GM12878 (cell line): Measurements from ENCODE around the gene PGLYRP2. TPM values are rescaled to one million over a fixed set of nuclear protein-coding genes. Genes with fewer than 3 reads are reported as not detected.

Experiments used
- ATAC-seq: fragments of 200-7000 bp; cut with Tn5 transposase; 3 replicates; pipeline ENCODE4 v1.9.1; 2020; ENCODE audit warnings: mild to moderate bottlenecking, moderate library complexity
- BruUV-seq: library from RNA; stranded (reverse); fragments of 400-500 nt; replicated peaks from 2 replicates; lab custom pipeline; 2021; lab: Mats Ljungman, UMichigan
- CTCF ChIA-PET: fragments of 300-600 bp; sonication (Branson Sonifier 250); formaldehyde crosslinking; extraction: SDS; loops from one replicate; lab custom pipeline; 2021; ENCODE audit warnings: inconsistent platforms; lab: Yijun Ruan, JAX
- POLR2A ChIA-PET: fragments of 350-600 bp; formaldehyde crosslinking; extraction: SDS; loops from one replicate; lab custom pipeline; 2021; ENCODE audit warnings: inconsistent platforms; lab: Charles Lee
- RAD21 ChIA-PET: fragments of 300-600 bp; sonication (Branson Sonifier 250); formaldehyde crosslinking; loops from one replicate; lab custom pipeline; 2023; ENCODE audit warnings: antibody characterized with exemption; ENCODE audit not compliant: unreplicated experiment; lab: Charles Lee
- SMC1A ChIA-PET: fragments of 300-600 bp; sonication (Branson Sonifier 250); formaldehyde crosslinking; loops from one replicate; lab custom pipeline; 2023; ENCODE audit not compliant: unreplicated experiment, uncharacterized antibody; lab: Charles Lee
- DNase-seq: peaks from one replicate; pipeline ENCODE4 v3.0.0-alpha.2; 2011; ENCODE audit warnings: low read depth, low spot score
- FAIRE-seq: peaks from 3 replicates; lab custom pipeline; 2011; peaks lifted over from hg19 to GRCh38; lab: Jason Lieb, UNC
- H2AFZ ChIP-seq: 2 replicates; pipeline ENCODE4 v1.6.0; 2011; ENCODE audit warnings: low read depth, low read length, control low read depth; ENCODE audit not compliant: control insufficient read depth
- H3K27ac ChIP-seq: 2 replicates; pipeline ENCODE4 v1.5.1; 2011; ENCODE audit warnings: control low read depth; ENCODE audit not compliant: control insufficient read depth, insufficient read depth
- H3K27me3 ChIP-seq, 2 experiments: replicated peaks in 1 of 2; 2 replicates each; pipeline versions ENCODE4 v1.6.0 to v1.6.1; 2011; ENCODE audit warnings: low read length in 1 of 2; ENCODE audit not compliant: control insufficient read depth in 2 of 2, insufficient read depth in 2 of 2
- H3K36me3 ChIP-seq, 2 experiments: 2 replicates each; pipeline ENCODE4 v1.5.1; 2011; ENCODE audit warnings: low read length in 1 of 2; ENCODE audit not compliant: control insufficient read depth in 2 of 2, insufficient read depth in 2 of 2
- H3K4me1 ChIP-seq: 2 replicates; pipeline ENCODE4 v1.6.1; 2011; ENCODE audit warnings: mild to moderate bottlenecking, low read length, moderate library complexity, mixed read lengths; ENCODE audit not compliant: control insufficient read depth, insufficient read depth
- H3K4me2 ChIP-seq: 2 replicates; pipeline ENCODE4 v1.6.0; 2011; ENCODE audit warnings: control low read depth; ENCODE audit not compliant: control insufficient read depth, insufficient read depth
- H3K4me3 ChIP-seq: fragments of 200-600 bp; sonication (generic); 2 replicates; pipeline ENCODE4 v1.5.1; 2016
- H3K79me2 ChIP-seq: 2 replicates; pipeline ENCODE4 v1.6.0; 2011; ENCODE audit warnings: low read length; ENCODE audit not compliant: control insufficient read depth, insufficient read depth
- H3K9ac ChIP-seq: 2 replicates; pipeline ENCODE4 v1.8.0; 2011; ENCODE audit warnings: low read length, control low read depth, mixed read lengths; ENCODE audit not compliant: control insufficient read depth, insufficient read depth
- H3K9me3 ChIP-seq: replicated peaks from 3 replicates; pipeline ENCODE4 v1.5.1; 2011; ENCODE audit warnings: mild to moderate bottlenecking, low read length; ENCODE audit not compliant: control insufficient read depth, insufficient read depth
- H4K20me1 ChIP-seq: 2 replicates; pipeline ENCODE4 v1.6.0; 2011; ENCODE audit not compliant: control insufficient read depth, insufficient read depth
- ATF7 ChIP-seq: fragments of 450-650 bp; IDR thresholded peaks from 2 replicates; pipeline ENCODE4 v1.6.1; 2016; ENCODE audit warnings: low read depth, mild to moderate bottlenecking
- BACH1 ChIP-seq: fragments of 450-650 bp; IDR thresholded peaks from 2 replicates; pipeline ENCODE4 v1.6.1; 2017; ENCODE audit warnings: mild to moderate bottlenecking, borderline replicate concordance
- EED ChIP-seq: sonication (generic); IDR thresholded peaks from 2 replicates; pipeline ENCODE4 v1.6.1; 2016; ENCODE audit warnings: antibody characterized with exemption, low read depth
- HDAC2 ChIP-seq: fragments of 200-600 bp; sonication (generic); IDR thresholded peaks from 2 replicates; pipeline ENCODE4 v1.6.1; 2017
- IKZF1 ChIP-seq: fragments of 450-650 bp; conservative IDR thresholded peaks from 2 replicates; pipeline ENCODE4 v1.6.1; 2017; ENCODE audit warnings: antibody characterized with exemption, mild to moderate bottlenecking
- IRF5 ChIP-seq: fragments of 450-650 bp; IDR thresholded peaks from 2 replicates; pipeline ENCODE4 v1.6.1; 2017; ENCODE audit warnings: borderline replicate concordance
- MYB ChIP-seq: fragments of 150-350 bp; IDR thresholded peaks from 2 replicates; pipeline ENCODE4 v1.6.1; 2014; ENCODE audit warnings: mild to moderate bottlenecking, low read depth, low read length, borderline replicate concordance
- MYC ChIP-seq: IDR thresholded peaks from 2 replicates; pipeline ENCODE4 v1.6.1; 2011; ENCODE audit warnings: mild to moderate bottlenecking, low read length, moderate library complexity, inconsistent platforms; ENCODE audit not compliant: insufficient read depth, insufficient replicate concordance, insufficient read length, severe bottlenecking
- NFIC ChIP-seq: IDR thresholded peaks from 2 replicates; pipeline ENCODE4 v1.6.1; 2012; ENCODE audit warnings: low read depth, mild to moderate bottlenecking, inconsistent platforms, low read length, moderate library complexity
- NFYB ChIP-seq: IDR thresholded peaks from 2 replicates; pipeline ENCODE4 v1.6.1; 2011; ENCODE audit warnings: low read depth, mild to moderate bottlenecking, low read length, improper control_type of control experiment, moderate library complexity; ENCODE audit not compliant: insufficient read depth
- NR2C2 ChIP-seq: IDR thresholded peaks from 2 replicates; pipeline ENCODE4 v1.6.1; 2011; ENCODE audit warnings: borderline replicate concordance, low read depth; ENCODE audit not compliant: control insufficient read depth, insufficient read length
- PAX8 ChIP-seq: fragments of 450-650 bp; IDR thresholded peaks from 2 replicates; pipeline ENCODE4 v1.6.1; 2017; ENCODE audit warnings: mild to moderate bottlenecking, moderate library complexity
- RB1 ChIP-seq: fragments of 450-650 bp; formaldehyde crosslinking; IDR thresholded peaks from 2 replicates; pipeline ENCODE4 v1.6.1; 2017; ENCODE audit warnings: mild to moderate bottlenecking, borderline replicate concordance
- RUNX3 ChIP-seq: IDR thresholded peaks from 2 replicates; pipeline ENCODE4 v1.6.1; 2012; ENCODE audit warnings: low read length, inconsistent platforms
- SMAD1 ChIP-seq: fragments of 450-650 bp; IDR thresholded peaks from 2 replicates; pipeline ENCODE4 v1.6.1; 2018; ENCODE audit warnings: mild to moderate bottlenecking, low read depth; ENCODE audit not compliant: partially characterized antibody
- TAF1 ChIP-seq: IDR thresholded peaks from 2 replicates; pipeline ENCODE4 v1.6.1; 2011; ENCODE audit warnings: mild to moderate bottlenecking, low read depth, low read length, borderline replicate concordance
- ZBTB11 ChIP-seq: fragments of 450-650 bp; formaldehyde crosslinking; IDR thresholded peaks from 2 replicates; pipeline ENCODE4 v1.5.0; 2022; ENCODE audit warnings: mild to moderate bottlenecking, missing genetic modification characterization
- WGBS: methylation state at CpG from one replicate; pipeline ENCODE4 v1.1.6; 2016; ENCODE audit warnings: low lambda C conversion rate; ENCODE audit not compliant: insufficient replicate concordance, insufficient coverage; ENCODE audit errors: missing lambda C conversion rate; 5-methylcytosine and 5-hydroxymethylcytosine counted together
- in situ Hi-C: fragments of 300-500 bp; cut with MboI; formaldehyde crosslinking; loops from 9 replicates; pipeline ENCODE4 v1.14.3; 2018; ENCODE audit warnings: mixed read lengths
- intact Hi-C: fragments of 100-400 bp; cut with micrococcal nuclease; formaldehyde crosslinking; loops from one replicate; pipeline ENCODE4 v1.14.2; 2022; ENCODE audit not compliant: unreplicated experiment
- polyA plus RNA-seq, 11 experiments: library from polyadenylated mRNA; depleted of rRNA in 4 of 11; unstranded in 6 of 11; stranded (reverse) in 5 of 11; fragments of >200 nt; fragmentation: Nextera tagmentation in 4 of 11; fragmentation: Illumina TruSeq in 1 of 11; extraction: Ambion mirVana in 4 of 11; extraction: Trizol in 1 of 11; gene quantifications; 1 replicate in 1 of 11; 2 replicates in 10 of 11; pipeline versions ENCODE4 v1.2.1 to v1.2.3, GENCODE V29; 2011 to 2016; ENCODE audit warnings: inconsistent platforms in 2 of 11, missing spikeins in 2 of 11, low read depth in 1 of 11
- total RNA-seq, 4 experiments: library from RNA; depleted of rRNA in 3 of 4; stranded (reverse); fragments of >200 nt in 3 of 4; fragmentation: Illumina TruSeq in 1 of 4; extraction: Trizol in 1 of 4; gene quantifications; 2 replicates each; pipeline versions ENCODE4 v1.2.1 to v1.2.3, GENCODE V29; 2013 to 2021

PGLYRP2 gene
- total and polyA plus RNA-seq, 10 of the 15 experiments (the other 5 are each of a cell fraction or from before 2014, with no cell fraction given): 0.15 to 0.48 (median 0.26) TPM; not detected in 5

GRCh38 chr19:15445227-15445605 lies 34.1 kb downstream of the PGLYRP2 start:
- RAD21 ChIA-PET: no interaction called here
- TF ChIP-seq ZBTB11 (CRISPR knock-in tag) (no peak), NFIC (no peak), NR2C2 (no peak), EED (no peak), MYC (no peak), SMAD1 (no peak), PAX8 (no peak), IKZF1 (no peak), NFYB (no peak), ATF7 (no peak), RUNX3 (no peak), HDAC2 (no peak), TAF1 (no peak), IRF5 (no peak), BACH1 (no peak), MYB (no peak), RB1 (no peak)
- intact Hi-C loops: no loop called here
- POLR2A ChIA-PET: no interaction called here
- Histone ChIP-seq H4K20me1 (no peaks in the 10 kb centered on the region), H3K79me2 (no peaks in the 10 kb centered on the region), H3K27ac (no peak overlapping the region), H3K27me3 (no peaks in the 10 kb centered on the region), H3K9ac (no peak overlapping the region), H3K9me3 (no peaks in the 10 kb centered on the region), H2AFZ (no peak overlapping the region), H3K4me3 (no peak overlapping the region), H3K4me2 (no peak overlapping the region), H3K36me3 (no peaks in the 10 kb centered on the region), H3K4me1 (peaks cover 7% of the 10 kb centered on the region)
- no peak for DNase-seq
- CTCF ChIA-PET: no interaction called here
- no TSS peak for BruUV-seq
- in situ Hi-C loops: no loop called here
- ATAC-seq: no peak
- SMC1A ChIA-PET: no interaction called here
- no peak for FAIRE-seq
- WGBS: 57% methylated on average over 9 of the region's 9 CpGs
